ENCODE data around the gene KL.

KL gene

DNA sequence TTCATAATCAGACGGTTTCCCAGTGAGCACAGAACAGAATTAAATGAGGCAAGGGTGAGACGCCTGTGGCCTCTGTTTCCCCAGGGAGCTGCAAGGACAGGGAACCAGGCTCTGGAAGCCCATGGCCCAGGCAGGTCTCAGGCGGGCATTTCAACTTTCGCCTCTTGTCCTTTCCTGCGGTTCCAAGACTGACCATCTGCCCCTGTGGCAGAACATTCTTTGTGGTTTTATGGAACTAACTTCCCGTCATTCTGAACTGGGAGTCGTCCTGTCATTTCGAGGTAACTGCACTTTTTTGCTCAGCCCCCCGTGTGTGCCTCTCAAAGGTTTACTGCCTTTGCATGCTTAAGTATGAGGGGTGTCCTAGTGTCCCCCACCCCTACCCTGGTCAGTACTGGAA lies 70.9 kb downstream of the KL start:
- no peak for DNase-seq

DNA sequence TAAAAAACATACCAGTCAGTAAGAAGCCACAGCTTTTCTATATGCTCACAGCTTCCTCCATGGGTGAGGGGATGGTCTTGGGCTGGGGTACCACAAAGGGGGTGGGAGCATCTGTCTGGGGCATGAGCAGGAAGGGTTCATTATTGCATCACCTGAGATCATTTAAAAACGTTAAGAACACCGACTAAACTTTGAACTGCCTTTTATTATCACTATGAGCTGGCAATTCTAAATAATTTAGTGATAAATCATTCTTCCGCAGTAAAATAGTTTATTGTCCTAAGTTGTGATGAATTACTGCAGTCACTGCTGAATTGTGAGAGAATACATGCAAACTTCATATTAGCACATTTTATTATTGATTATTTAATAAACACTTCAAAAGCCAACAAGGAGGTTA lies 71.6 kb downstream of the KL start:
- DNase-seq, result no peak

DNA sequence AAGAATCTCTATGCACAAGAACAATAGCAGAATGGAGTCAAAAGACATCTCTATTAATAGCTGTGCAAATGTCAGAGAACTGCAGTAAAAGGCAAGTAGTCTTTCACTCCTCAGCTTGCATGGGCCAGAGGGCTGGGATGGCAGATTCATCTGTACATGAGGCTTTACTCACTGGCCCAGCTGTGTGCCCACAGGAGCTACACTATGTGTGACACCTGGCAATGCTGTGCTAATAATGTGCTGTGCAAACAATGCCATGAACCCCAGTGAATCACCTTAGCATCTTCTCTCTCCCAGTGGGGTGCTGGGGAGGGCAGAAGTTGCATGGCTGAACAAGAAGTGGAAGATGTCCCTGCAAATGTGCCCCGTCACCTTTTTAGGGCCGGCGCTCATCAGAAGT lies 73.1 kb downstream of the KL start:
- DNase-seq, result no peak

DNA sequence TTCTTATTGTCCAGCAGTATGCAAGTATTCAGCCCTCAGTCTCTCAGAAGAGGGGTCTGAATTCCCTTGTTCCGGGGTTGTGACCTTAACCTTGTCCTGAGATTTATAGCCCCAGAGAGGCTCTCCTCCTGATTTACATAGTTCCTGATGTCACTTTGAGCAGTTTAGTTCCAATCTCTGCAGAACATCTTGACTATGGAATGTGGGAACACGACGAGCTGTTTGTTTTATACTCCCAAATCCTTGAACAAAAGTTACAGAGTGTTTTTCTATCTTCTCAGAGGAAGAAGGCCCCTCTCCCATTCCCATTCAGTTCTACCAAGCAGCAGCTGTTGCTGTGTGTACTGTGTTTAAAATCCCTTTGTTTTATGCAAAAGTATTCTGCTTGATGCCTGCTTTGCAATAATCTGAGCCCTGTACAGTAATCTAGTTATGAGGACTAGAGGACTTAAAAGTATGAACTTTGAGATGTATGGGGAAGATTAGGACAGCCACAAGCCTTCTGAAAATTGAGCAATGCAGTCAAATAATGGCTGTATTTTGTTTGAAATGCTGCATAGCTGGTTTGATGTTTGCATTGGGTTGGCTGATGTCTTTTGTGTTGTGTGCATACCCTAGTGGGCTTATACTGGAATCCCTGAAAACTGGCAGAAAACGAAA lies 74.7 kb downstream of the KL start:
- no peak for DNase-seq

DNA sequence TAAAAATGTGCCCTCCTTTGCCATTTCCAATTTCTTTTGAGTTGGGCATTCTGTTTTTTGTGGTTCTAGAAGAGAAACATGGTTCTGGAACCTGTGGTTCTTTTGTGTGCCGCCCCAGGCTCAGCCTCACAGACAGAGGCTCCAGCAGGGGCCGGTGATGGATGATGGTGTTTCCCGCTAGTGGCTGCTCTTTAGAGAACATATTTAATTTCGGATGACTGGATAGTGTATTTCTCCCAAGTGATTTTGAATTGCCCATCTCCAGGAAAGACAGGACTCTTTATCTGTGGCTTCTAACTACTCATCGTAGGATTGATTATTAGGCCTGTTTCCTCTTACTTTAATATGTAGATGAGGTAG lies 75.2 kb downstream of the KL start:
- no peak for DNase-seq

DNA sequence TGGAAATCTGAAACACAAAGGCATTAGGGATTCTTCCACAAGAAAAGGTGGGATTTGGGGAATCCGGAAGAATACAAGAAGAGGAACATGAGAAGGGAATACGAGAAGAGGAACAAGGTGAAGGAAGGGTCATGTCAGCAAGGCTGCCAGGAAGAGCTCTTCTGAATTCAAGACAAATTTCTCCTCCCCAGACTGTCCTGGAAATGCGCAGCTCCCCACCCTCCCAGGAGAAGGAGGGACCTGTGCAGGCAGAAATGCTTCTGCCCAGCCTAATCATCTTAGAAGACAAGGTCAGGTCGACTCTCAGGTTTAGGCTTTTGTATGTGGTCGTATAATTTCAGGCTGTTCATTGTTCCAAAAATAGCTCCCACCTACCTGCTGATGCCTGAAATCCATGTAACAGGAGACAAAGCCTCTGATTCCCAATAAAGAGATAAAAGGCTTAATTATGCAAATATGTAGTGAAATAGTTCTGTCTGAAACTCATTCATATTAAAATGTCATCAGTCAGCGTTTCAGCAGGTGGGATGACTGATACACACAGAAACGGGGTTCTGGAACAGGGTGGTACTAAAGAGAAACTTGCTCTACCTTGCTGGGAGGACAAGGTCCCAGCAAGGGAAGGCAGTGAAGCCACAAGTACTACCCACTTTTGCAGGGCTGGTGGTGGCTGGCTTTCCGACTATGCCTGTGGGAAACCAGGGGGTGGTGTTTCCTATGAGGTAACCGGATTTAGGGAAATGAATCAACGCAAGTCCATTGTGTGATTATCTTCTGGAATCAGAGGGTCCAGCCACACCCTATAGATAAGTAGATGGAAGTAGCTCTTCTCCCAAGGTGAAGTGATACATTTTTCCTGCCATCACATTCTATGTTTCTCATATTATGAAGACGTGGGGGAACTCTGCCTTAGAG lies 76.1 kb downstream of the KL start:
- no peak for DNase-seq

DNA sequence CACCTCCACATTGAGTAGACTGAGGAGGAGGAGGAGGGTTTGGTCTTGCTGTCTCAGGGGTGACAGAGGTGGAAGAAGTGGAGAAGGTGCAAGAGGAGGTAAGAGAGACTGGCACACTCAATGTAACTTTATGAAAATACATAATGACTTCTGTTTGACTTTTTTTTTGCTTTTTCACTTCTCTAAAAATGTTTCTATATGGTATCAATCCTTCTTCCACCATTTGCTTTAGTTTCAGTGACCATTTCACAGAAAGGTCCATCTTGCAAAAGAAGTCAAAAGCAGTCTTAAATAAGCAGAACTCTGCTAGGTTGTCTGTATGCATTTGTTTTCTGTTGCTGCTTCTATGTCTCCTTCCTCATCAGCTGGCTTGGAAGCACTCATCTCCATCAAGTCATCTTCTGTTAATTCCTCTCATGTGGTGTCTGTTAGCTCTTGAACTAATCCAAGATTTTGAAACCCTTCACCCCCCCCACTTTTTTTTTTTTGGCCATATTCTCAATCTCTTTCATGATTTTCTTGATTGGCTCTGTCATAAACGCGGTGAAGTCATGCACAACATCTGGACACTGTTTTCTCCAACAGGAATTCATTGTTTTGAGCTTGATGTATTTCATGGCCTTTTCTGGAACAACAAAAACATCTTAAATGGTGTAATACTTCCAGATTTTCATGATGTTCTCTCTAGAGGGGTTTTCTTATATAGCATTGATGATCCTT lies 80.8 kb downstream of the KL start:
- DNase-seq, result no peak

DNA sequence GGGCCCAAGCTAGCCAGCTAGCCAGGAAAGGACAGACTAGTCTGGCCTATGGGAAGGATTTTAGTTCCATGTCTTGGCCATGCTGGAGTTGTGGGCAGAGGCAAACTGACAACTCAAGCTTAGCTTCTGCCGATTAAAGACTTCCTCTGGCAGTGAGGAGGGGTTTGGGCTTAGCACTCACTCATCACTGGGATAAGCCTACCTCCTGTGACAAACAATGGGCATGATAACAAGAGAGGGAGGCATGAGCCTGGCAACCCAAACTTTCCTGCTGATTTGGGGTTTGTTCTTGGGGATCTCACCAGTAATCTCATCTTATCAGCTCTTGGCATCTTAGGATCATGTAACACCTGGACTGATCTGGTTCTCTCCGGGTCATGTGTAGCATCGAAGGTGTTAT lies 83.6 kb downstream of the KL start:
- no peak for DNase-seq

DNA sequence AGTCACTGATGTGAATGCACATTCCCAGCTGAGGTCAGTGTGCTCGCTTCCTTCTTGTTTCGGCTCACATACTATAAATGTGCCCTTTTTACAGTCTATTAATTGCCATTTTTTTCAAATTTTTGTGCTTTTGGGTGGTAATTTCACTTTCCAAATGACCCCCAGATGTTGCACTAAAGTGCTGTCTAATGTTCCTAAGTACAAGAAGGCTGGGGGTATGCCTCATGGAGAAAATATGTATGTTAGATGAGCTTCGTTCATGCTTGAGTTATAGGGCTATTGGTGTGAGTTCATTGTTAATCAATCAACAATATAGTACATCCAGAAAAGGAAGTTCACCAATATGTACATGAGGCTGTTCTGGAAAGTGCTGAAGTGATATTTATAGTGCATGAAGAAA lies 84.7 kb downstream of the KL start:
- no peak for DNase-seq

DNA sequence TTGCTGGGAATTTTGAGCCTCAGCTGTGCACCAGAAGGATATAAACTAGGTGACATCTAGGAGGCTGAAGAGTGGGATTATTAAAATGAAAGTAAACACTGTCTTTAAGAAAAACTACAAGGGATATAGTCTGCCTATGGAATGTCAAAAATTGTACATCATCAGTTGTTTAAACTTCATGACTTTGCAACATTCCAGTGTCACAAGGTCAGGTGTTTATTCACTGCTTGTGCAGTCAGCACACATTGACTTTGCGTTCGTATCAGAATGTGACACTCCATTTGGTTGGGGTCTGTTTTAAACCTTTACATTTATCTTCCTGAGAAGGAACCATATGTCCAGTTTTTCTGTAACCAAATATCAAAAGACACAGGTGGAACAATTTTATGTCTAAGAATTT lies 85.6 kb downstream of the KL start:
- no peak for DNase-seq

DNA sequence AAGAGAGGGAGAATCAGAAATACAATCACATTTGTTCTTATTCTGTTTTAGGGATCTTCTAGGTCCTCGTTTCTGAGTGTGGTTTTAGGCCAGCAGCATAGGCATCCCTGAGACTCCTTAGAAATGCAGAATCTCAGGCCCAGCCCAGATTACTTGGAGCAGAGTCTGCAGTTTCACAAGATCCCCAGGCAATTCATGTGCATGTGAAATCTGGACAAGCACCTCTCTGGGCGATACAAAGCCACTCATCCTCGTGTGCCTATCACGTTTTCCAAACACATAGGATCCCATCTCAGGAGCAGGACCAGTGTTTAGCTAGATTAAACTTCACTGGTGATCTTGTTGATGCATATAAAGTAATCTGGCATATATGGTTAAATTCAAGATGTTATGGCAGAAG lies 87.2 kb downstream of the KL start:
- no peak for DNase-seq

DNA sequence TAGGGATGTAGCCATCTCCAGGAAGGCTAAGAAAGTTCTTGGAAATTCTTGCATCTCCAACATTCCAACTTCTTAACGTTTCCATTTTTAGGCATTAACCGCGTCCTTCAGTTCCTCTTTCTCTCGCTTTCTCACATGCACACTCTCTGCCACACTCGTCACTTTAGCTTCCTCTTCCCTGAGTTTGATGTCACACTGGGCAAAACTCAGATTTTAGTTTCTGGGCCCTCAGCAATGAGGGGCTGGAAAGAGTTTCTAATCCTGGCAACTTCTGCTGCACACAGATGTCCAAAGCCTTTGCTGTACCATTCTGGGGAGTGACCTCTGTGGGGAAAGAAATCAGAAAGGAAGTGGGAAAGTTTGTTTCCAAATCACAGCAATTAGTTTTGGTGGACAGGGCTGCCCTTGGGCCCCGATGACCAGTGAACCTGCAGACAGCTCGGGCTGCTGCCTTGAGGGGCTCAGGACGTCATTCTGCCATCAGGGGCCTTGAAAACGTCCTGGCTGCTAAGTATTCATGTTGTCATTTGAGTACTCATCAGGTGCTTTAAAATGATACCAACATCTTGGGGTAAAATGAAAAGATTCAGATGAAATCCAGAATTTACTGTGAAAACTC lies 89.3 kb downstream of the KL start:
- DNase-seq, result no peak

DNA sequence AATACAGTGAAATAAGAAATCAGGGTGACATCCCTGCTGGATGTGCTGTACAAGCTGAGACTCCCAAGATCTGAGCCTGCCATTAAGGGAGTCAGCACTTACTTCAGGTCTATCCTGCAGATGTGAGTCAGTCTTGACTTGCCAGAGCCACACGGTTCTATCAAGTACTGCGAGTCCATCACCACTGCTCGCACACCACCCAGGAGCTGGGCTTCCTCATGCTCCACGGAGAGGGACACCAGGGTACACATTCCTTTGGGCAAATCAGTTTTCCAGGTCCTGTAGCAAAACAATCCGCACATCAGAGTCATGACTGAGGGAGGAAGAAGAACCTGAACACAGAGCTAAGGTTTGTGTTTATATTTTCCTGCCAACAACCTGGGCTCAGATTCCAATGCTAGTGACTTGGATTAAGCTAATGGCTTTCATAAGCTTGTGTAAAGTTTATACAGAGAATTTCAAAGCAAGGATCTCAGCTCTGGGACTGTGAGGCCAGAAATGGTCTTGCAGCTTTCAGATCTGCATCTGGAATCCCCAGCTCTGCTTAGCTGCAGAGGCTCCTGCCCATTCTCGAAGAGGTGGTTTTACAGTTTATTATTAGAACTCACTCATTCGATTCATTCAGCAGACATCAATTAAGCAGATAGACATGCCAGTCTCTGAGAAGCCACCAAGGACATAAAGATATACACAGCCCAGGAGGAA lies 90.6 kb downstream of the KL start:
- DNase-seq, result no peak

DNA sequence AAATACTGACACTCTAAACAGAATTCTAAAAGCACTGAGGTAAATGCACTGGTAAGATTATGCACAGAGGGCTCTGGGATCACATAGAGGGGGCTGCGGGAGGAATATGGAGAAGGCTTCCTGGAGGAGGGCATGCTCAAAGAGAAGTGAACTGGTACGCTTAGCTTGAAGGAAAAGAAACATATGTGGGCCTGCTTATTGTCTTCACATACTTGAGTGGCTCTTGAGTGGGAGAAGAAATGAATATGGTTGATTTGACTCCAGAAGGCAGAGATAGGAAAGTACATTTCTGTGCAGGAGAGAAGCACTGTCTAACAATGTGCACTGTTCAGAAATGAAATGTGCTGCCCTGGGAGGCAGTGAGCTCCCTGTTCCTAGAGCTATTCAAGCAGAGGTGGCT lies 91.1 kb downstream of the KL start:
- no peak for DNase-seq

DNA sequence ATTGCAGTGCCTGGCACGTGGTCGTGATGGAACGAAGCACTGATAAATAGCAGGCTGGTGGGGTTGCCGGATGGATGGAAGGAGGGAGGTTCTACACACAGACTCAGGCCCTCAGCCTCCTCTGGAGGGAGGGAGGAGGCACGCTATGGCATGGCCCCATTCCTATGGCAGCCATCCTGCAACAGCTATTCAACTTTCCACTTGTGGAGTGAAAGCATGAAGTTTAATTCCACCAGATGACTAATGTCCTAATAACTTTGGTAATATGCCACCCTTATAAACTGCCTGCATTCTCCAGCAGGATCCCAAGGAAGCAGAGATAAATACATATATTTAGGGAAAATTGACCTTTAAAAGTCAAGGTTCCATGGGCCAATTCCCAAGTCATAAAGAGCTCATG lies 92.4 kb downstream of the KL start:
- no peak for DNase-seq

DNA sequence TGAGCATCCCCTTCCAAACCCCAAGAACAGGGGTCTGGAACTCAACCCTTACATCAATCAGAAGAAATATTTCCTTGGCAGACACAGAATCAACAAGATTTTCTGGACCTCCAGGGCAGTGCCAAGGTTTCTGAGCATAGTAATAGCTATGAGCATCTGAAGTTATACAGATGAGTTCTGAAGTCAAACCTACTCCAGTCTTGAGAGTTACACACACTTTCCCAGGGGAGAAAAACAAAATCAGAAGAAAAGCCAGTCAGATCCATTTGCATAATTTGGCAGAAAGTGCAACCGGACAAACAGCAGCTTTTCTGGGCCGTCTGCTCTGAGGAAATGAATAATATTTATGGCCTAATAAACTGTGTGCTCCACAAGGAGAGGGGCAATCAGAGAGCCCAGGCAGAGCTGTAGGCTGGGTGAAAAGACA lies 93.1 kb downstream of the KL start:
- no peak for DNase-seq

DNA sequence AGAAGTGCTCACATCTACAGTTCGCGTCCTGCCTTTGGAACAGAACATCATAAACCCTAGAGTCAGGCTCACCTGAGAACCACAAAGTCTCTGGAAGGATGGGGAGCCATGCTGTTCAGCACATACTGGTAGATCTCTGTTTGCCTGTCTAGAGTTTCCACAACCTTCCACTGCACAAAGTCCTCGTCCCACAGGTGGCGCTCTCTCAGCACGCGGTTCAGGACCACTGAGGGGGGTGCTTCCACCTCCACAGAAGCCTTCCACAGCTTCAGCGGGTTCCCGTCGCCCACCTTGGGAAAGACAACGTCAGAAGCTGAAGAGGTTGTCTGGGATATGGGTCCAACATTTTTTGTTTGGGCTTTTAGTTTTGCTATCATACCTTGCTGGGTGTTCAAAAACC lies 93.6 kb downstream of the KL start:
- DNase-seq, result no peak

DNA sequence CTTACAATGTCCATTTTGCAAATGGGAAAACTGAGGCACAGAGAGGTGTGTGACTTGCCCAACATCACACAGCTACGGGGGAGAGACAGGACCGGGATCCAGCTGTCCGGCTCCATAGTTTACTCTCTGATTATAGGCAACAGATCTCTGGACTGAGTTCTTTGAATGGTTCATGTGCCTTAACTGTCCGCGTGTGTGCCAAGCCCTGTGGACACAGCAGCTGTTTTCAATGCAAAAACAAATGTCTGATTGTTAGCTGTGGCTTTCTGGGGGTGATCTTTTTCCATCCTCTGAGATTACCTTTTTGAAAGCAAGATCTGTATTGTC lies 94.1 kb downstream of the KL start:
- DNase-seq, result no peak

DNA sequence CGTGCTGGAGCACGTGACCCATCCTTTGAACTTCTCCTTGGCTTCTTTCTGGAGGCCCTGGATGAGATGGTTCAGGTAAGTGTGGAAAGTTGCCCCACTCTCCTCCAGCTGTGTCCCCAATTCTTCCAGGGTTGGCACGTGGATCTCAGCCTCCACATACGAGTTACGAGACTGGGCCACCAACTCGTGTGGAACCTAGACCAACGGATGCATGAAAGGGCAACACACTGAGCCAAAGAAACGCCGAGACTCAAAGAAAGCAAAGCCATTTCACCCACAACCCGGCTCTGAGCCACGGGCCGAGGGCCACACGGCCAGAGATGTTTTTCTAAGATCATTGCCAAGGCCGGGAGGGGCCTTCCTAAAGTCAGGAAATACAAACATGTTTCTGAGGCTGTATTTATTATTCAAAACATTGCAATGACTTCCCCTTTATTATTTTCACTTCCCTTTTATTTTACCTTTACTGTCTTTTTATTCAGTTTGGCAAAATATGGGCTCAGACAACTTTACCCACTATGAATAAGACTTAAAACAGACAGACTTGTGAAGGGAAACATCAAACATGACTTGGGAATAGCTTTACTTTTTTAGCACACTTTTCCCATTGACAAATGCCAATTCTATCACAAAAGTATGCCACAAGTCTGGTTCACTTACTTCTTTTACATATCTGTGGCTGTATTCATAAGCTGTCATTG lies 94.6 kb downstream of the KL start:
- no peak for DNase-seq

DNA sequence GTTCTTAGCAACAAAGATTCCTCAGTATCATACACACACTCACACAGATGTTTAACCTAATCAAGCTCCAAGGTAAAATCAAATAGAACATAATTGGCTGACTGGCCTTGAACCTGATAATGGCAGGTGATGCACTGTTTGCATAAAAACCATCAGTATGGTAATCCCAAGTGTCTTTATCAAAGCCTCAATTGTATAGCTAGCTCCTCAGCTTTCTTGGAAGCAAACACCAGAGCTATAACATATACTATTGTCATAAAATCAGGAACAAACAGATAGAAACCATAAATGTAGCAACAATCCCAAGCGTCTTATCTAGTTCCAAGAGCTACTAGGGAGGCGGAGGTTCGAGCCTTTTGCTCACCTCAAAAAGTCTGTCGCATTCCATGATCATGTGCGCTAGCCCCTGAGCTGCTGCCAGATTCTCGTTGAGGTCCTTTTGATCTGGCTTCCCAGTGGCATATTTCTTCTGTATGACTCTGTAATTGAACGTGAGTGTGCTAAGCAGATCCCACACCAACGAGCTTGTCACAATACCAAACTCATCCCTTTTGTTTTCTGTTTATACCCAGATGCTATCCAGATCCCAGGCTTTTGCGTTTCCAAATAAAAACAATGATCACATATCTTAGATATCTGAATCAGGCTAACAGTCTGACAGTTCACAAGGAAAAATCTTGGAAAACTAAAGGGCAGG lies 95.3 kb downstream of the KL start:
- no peak for DNase-seq

DNA sequence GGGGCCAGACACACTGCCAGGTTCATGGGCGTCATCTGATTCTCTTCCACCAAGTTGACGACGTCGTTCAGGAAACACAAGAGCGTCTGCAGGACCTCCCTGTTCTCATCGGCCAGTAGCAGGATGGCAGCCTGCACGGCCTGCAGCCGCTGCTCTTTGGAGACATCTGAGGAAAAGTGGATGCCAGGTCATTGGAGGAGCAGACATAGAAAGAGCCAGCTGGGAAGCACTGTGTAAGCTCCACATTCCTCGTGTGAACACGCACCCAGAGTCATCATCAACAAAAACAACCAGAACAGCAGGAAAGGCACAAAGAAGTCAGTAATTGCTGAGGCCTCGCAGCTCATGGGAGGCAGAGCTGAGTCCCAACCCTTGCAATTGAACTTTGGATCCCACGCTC lies 96.5 kb downstream of the KL start:
- no peak for DNase-seq

DNA sequence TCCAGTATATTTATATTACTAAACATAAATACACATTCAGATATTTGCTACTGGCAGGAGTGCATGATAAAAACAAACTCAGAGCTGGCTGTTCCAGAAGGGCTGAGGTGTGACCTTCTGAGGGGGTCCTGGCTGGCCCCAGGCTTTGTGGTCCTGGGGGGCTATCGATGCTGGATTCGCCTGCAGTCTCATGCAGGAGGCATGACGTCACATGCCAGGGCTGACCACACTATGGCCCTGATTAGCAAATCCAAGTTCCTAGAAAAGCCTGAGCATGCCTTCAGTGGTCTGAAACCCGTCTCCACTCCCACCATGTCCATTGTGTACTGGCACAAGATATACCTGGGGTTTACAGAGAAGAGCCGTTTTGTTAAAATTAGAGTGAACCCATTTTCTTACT lies 97.9 kb downstream of the KL start:
- DNase-seq, result no peak

All from activated effector memory CD4-positive, alpha-beta T cell treated with Interleukin-2 at 50 U/mL for 16 hours (primary cell).